22Rv1 (cell line): ENCODE results near the gene DAP.

Experiments
- CTCF ChIP-seq: fragments of 450-650 bp; IDR thresholded peaks from 2 replicates; pipeline ENCODE4 v1.5.1; 2017; ENCODE audit warnings: mild to moderate bottlenecking
- ZFX ChIP-seq: fragments of 450-650 bp; IDR thresholded peaks from 2 replicates; pipeline ENCODE4 v1.6.1; 2017; ENCODE audit warnings: antibody characterized with exemption, borderline replicate concordance

GRCh38 chr5:10752451-10752850 is 8.6 kb downstream of the DAP start:
- no peak for TF ChIP-seq CTCF
- no peak for TF ChIP-seq ZFX
